Right lobe of liver (tissue), 4 donors: Measurements from ENCODE around the gene MYO1C.

Experiments
- POLR2A ChIP-seq: fragments of 450-650 bp; IDR thresholded peaks from one replicate; pipeline ENCODE4 v1.6.1; 2017; ENCODE audit warnings: antibody characterized with exemption, mild to moderate bottlenecking
- TF ChIP-seq, protein P1 (sequence below), 4 donors: fragments of 200-600 bp in 3 of 4; fragments of 450-650 bp in 1 of 4; IDR thresholded peaks; one replicate each; pipeline versions ENCODE4 v1.5.1 to v1.8.0; 2016 to 2022; ENCODE audit warnings: antibody characterized with exemption in 4 of 4, mild to moderate bottlenecking in 2 of 4
- donor health status: DM: no; HTN: no; CAD: no.
- donor health status: DM: no; HTN: no; CAD: no.
- donor health status: DM: no; HTN: yes; CAD: no.

DNA sequence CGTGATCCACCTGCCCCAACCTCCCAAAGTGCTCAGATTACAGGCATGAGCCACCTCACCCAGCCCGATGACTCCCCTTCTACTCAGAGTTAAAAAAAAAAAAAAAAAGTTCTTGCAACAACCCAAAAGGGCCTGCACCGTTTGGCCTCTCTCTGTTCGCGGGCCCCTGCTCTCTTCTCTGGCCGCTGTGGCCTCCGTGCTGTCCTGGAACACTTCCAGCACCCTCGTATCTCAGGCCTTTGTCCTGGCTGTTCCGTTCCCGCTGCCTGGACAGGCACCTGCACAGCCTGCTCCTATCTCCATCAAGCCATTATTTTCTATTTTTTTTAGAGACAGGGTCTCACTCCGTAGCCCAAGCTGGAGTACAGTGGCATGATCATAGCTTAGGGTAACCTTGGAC is 10.8 kb downstream of the MYO1C start:
- no peak for TF ChIP-seq POLR2A
- TF ChIP-seq, protein P1, sequence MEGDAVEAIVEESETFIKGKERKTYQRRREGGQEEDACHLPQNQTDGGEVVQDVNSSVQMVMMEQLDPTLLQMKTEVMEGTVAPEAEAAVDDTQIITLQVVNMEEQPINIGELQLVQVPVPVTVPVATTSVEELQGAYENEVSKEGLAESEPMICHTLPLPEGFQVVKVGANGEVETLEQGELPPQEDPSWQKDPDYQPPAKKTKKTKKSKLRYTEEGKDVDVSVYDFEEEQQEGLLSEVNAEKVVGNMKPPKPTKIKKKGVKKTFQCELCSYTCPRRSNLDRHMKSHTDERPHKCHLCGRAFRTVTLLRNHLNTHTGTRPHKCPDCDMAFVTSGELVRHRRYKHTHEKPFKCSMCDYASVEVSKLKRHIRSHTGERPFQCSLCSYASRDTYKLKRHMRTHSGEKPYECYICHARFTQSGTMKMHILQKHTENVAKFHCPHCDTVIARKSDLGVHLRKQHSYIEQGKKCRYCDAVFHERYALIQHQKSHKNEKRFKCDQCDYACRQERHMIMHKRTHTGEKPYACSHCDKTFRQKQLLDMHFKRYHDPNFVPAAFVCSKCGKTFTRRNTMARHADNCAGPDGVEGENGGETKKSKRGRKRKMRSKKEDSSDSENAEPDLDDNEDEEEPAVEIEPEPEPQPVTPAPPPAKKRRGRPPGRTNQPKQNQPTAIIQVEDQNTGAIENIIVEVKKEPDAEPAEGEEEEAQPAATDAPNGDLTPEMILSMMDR (IDR thresholded peaks at IDR 0.05) = no peak
